Pancreas (tissue), 10 donors: ENCODE results near the gene CACNA2D3. TPM values are rescaled to one million over a fixed set of nuclear protein-coding genes. Genes with fewer than 3 reads are reported as not detected.

ENCODE experiments used
- ATAC-seq, 4 donors: fragments of 200-7000 bp; cut with Tn5 transposase; one replicate each; pipeline versions ENCODE4 v1.8.0 to v1.9.1; 2020; ENCODE audit warnings: mild to moderate bottlenecking in 4 of 4, moderate library complexity in 4 of 4
- DNase-seq, 6 donors: peaks; one replicate each; pipeline ENCODE4 v3.0.0-alpha.2; 2020
- FAIRE-seq: peaks from 2 replicates; lab custom pipeline; 2012; peaks lifted over from hg19 to GRCh38; lab: Jason Lieb, UNC
- H3K27ac ChIP-seq, 4 donors: fragments of 200-600 bp; sonication (generic); 1 replicate in 3 of 4; 2 replicates in 1 of 4; pipeline versions ENCODE4 v1.5.0 to v1.8.0; 2020
- H3K27me3 ChIP-seq, 4 donors: fragments of 200-600 bp; one replicate each; pipeline ENCODE4 v1.8.0; 2021
- H3K36me3 ChIP-seq, 3 donors: fragments of 200-600 bp; sonication (generic) in 1 of 3; one replicate each; pipeline versions ENCODE4 v1.5.0 to v1.8.0; 2020 to 2021
- H3K4me1 ChIP-seq, 3 donors: fragments of 200-600 bp; one replicate each; pipeline ENCODE4 v1.8.0; 2021
- H3K4me3 ChIP-seq, 4 donors: fragments of 200-600 bp; sonication (generic) in 2 of 4; one replicate each; pipeline versions ENCODE4 v1.5.0 to v1.8.0; 2020 to 2021
- H3K9me3 ChIP-seq, 4 donors: fragments of 200-600 bp; one replicate each; pipeline ENCODE4 v1.8.0; 2021
- CTCF ChIP-seq, 4 donors: fragments of 200-600 bp; sonication (generic) in 3 of 4; IDR thresholded peaks; one replicate each; pipeline versions ENCODE4 v1.5.0 to v1.8.0; 2021; ENCODE audit warnings: antibody characterized with exemption in 4 of 4
- WGBS, 2 donors: extraction: QIAGEN DNeasy Blood & Tissue Kit; methylation state at CpG; one replicate each; pipeline ENCODE4 v1.1.7; 2013; 5-methylcytosine and 5-hydroxymethylcytosine counted together
- intact Hi-C, 3 donors: fragments of 100-400 bp; cut with DNase I; formaldehyde crosslinking; loops; one replicate each; pipeline versions ENCODE4 v1.11.1 to v1.14.2; 2022
- polyA plus RNA-seq, 2 donors: library from polyadenylated mRNA; stranded (reverse); fragments of 200-250 nt; gene quantifications; one replicate each; pipeline ENCODE4 v1.2.3, GENCODE V29; 2013
- total RNA-seq, 6 donors: library from RNA; stranded (reverse); fragmentation: NEBNext Ultra II Directional in 4 of 6; extraction: Animal tissue kit (Norgen Biotek cat#: 25700) in 4 of 6; gene quantifications; one replicate each; pipeline versions ENCODE4 v1.2.1 to v1.2.4, GENCODE V29; 2021 to 2023
- donor health status: healthy with polysubstance abuse.
- donor health status: DM: no; HTN: no; CAD: no; lungs with moderate emphysema.
- donor health status: DM: no; HTN: no; CAD: no.
- donor health status: control.
- donor health status: control.
- donor health status: Bipolar disorder and iron deficiency.
- donor health status: DM: yes; HTN: yes; CAD: no.
- donor health status: DM: no; HTN: no; CAD: no.
- donor health status: DM: no; HTN: no; CAD: no.
- donor health status: DM: yes; HTN: yes; CAD: no.

The CACNA2D3 gene
- total and polyA plus RNA-seq, 8 donors: 0.19 to 0.75 (median 0.37) TPM; not detected in 2

- Histone ChIP-seq H3K9me3 (no peaks in the 10 kb centered on the region), H3K4me3 (no peak overlapping the region), H3K27me3 (no peaks in the 10 kb centered on the region), H3K36me3 (no peaks in the 10 kb centered on the region), H3K27ac (no peak overlapping the region), H3K4me1 (no peaks in the 10 kb centered on the region)
- ATAC-seq (peak; percentile 46 to 83 (median 78)), FAIRE-seq (peak; percentile 57), DNase-seq (peak in 4 of 6 donors; percentile 17 to 50 (median 28))
- peak in 3 of 4 donors; percentile 71 to 87 (median 75) for TF ChIP-seq CTCF (IDR thresholded peaks at IDR 0.05)
- intact Hi-C loops: no loop called here
- 25 to 26% methylated on average over 9 of the region's 9 CpGs for WGBS, 2 donors
These were observed 305.9 kb downstream of the CACNA2D3 start for GRCh38 chr3:54427941-54428871.

GRCh38 chr3:54432975-54433374, 310.6 kb downstream of the CACNA2D3 start:
- FAIRE-seq (no peak), DNase-seq (no peak), ATAC-seq (no peak)
- H3K9me3 ChIP-seq: no peaks in the 10 kb centered on the region
- no peak overlapping the region for H3K27ac ChIP-seq
- TF ChIP-seq CTCF (IDR thresholded peaks at IDR 0.05): no peak
- H3K36me3 ChIP-seq: no peaks in the 10 kb centered on the region
- no peaks in the 10 kb centered on the region for H3K4me1 ChIP-seq
- H3K4me3 ChIP-seq: no peak overlapping the region
- intact Hi-C loops: no loop called here
- no peaks in the 10 kb centered on the region for H3K27me3 ChIP-seq
- 58 to 81% methylated on average over 1 of the region's 1 CpG for WGBS, 2 donors

- 20 to 21% methylated on average over 6 of the region's 6 CpGs for whole genome bisulfite sequencing, 2 donors
- intact Hi-C loops: no loop called here
- Histone ChIP-seq H3K4me3 (no peak overlapping the region), H3K9me3 (no peaks in the 10 kb centered on the region), H3K27ac (no peak overlapping the region), H3K36me3 (no peaks in the 10 kb centered on the region), H3K27me3 (no peaks in the 10 kb centered on the region), H3K4me1 (no peaks in the 10 kb centered on the region)
- no peak for ATAC-seq
- FAIRE-seq: no peak
- DNase-seq: no peak
- TF ChIP-seq CTCF (IDR thresholded peaks at IDR 0.05): no peak
These were observed 311.5 kb downstream of the CACNA2D3 start for GRCh38 chr3:54433846-54434245.

- no peaks in the 10 kb centered on the region for H3K4me1 ChIP-seq
- H3K27ac ChIP-seq: no peak overlapping the region
- no peak for FAIRE-seq
- WGBS, 2 donors: 64 to 73% methylated on average over 2 of the region's 2 CpGs
- intact Hi-C loops: no loop called here
- TF ChIP-seq CTCF (IDR thresholded peaks at IDR 0.05): no peak
- H3K36me3 ChIP-seq: no peaks in the 10 kb centered on the region
- no peaks in the 10 kb centered on the region for H3K9me3 ChIP-seq
- H3K4me3 ChIP-seq: no peak overlapping the region
- no peaks in the 10 kb centered on the region for H3K27me3 ChIP-seq
- no peak for DNase-seq
- no peak for ATAC-seq
These were observed 312.4 kb downstream of the CACNA2D3 start for GRCh38 chr3:54434756-54435155.

GRCh38 chr3:54437271-54437670, 314.9 kb downstream of the CACNA2D3 start:
- DNase-seq: no peak
- H3K4me3 ChIP-seq: no peak overlapping the region
- no peaks in the 10 kb centered on the region for H3K27me3 ChIP-seq
- 77 to 81% methylated on average over 2 of the region's 2 CpGs for WGBS, 2 donors
- no peak for FAIRE-seq
- H3K4me1 ChIP-seq: no peaks in the 10 kb centered on the region
- intact Hi-C loops: no loop called here
- no peak for ATAC-seq
- no peak for TF ChIP-seq CTCF (IDR thresholded peaks at IDR 0.05)
- no peaks in the 10 kb centered on the region for H3K36me3 ChIP-seq
- no peaks in the 10 kb centered on the region for H3K9me3 ChIP-seq
- H3K27ac ChIP-seq: no peak overlapping the region
